ENCODE results near the gene ANGPTL3. TPM values are rescaled to one million over a fixed set of nuclear protein-coding genes. Genes with fewer than 3 reads are reported as not detected.

The ANGPTL3 gene
- total RNA-seq, 2 donors from 2014 or later, result 0.12 TPM; not detected in 1

- H3K27ac ChIP-seq, result no peak overlapping the region
- intact Hi-C loops (cut with DNase I), result no loop called here
- H3K27me3 ChIP-seq, result no peaks in the 10 kb centered on the region
- H3K4me3 ChIP-seq, result no peak overlapping the region
- no peak for TF ChIP-seq CTCF (IDR thresholded peaks at IDR 0.05)
- no peaks in the 10 kb centered on the region for H3K4me1 ChIP-seq
- DNase-seq, result no peak
- no peaks in the 10 kb centered on the region for H3K36me3 ChIP-seq
- H3K9me3 ChIP-seq, result no peaks in the 10 kb centered on the region
- H3K9ac ChIP-seq (ENCODE audit: low read depth in 2 of 2, low read length in 2 of 2), result no peak overlapping the region
Measured at GRCh38 chr1:62612770-62613169, 15.4 kb downstream of the ANGPTL3 start.

GRCh38 chr1:62613325-62613727, 16.0 kb downstream of the ANGPTL3 start:
- TF ChIP-seq CTCF (IDR thresholded peaks at IDR 0.05), result no peak
- Histone ChIP-seq H3K27ac (no peak overlapping the region), H3K4me3 (no peak overlapping the region), H3K36me3 (no peaks in the 10 kb centered on the region), H3K27me3 (no peaks in the 10 kb centered on the region), H3K9ac (ENCODE audit: low read depth in 2 of 2, low read length in 2 of 2) (no peak overlapping the region), H3K9me3 (no peaks in the 10 kb centered on the region), H3K4me1 (no peaks in the 10 kb centered on the region)
- DNase-seq, result no peak
- intact Hi-C loops (cut with DNase I), result no loop called here

GRCh38 chr1:62613890-62614289, 16.6 kb downstream of the ANGPTL3 start:
- DNase-seq, result no peak
- H3K4me3 ChIP-seq, result no peak overlapping the region
- no peaks in the 10 kb centered on the region for H3K9me3 ChIP-seq
- intact Hi-C loops (cut with DNase I), result no loop called here
- TF ChIP-seq CTCF (IDR thresholded peaks at IDR 0.05), result no peak
- H3K9ac ChIP-seq (ENCODE audit: low read depth in 2 of 2, low read length in 2 of 2), result no peak overlapping the region
- no peaks in the 10 kb centered on the region for H3K4me1 ChIP-seq
- no peak overlapping the region for H3K27ac ChIP-seq
- no peaks in the 10 kb centered on the region for H3K27me3 ChIP-seq
- no peaks in the 10 kb centered on the region for H3K36me3 ChIP-seq

GRCh38 chr1:62621907-62622306, 24.6 kb downstream of the ANGPTL3 start:
- Histone ChIP-seq H3K36me3 (no peaks in the 10 kb centered on the region), H3K27ac (no peak overlapping the region), H3K9ac (ENCODE audit: low read depth in 2 of 2, low read length in 2 of 2) (no peak overlapping the region), H3K9me3 (no peaks in the 10 kb centered on the region), H3K27me3 (no peaks in the 10 kb centered on the region), H3K4me3 (no peak overlapping the region), H3K4me1 (no peaks in the 10 kb centered on the region)
- TF ChIP-seq CTCF (IDR thresholded peaks at IDR 0.05), result no peak
- no peak for DNase-seq
- intact Hi-C loops (cut with DNase I), result no loop called here

GRCh38 chr1:62625415-62625814, 28.1 kb downstream of the ANGPTL3 start:
- intact Hi-C loops (cut with DNase I), result no loop called here
- no peaks in the 10 kb centered on the region for H3K36me3 ChIP-seq
- H3K4me1 ChIP-seq, result no peaks in the 10 kb centered on the region
- no peak overlapping the region for H3K9ac ChIP-seq (ENCODE audit: low read depth in 2 of 2, low read length in 2 of 2)
- no peaks in the 10 kb centered on the region for H3K9me3 ChIP-seq
- H3K27ac ChIP-seq, result no peak overlapping the region
- no peak for DNase-seq
- no peak overlapping the region for H3K4me3 ChIP-seq
- H3K27me3 ChIP-seq, result no peaks in the 10 kb centered on the region
- no peak for TF ChIP-seq CTCF (IDR thresholded peaks at IDR 0.05)

- H3K9ac ChIP-seq (ENCODE audit: low read depth in 2 of 2, low read length in 2 of 2), result no peak overlapping the region
- no peak overlapping the region for H3K4me3 ChIP-seq
- H3K27ac ChIP-seq, result no peak overlapping the region
- no peaks in the 10 kb centered on the region for H3K4me1 ChIP-seq
- no peak for TF ChIP-seq CTCF (IDR thresholded peaks at IDR 0.05)
- intact Hi-C loops (cut with DNase I), result no loop called here
- no peaks in the 10 kb centered on the region for H3K36me3 ChIP-seq
- H3K27me3 ChIP-seq, result no peaks in the 10 kb centered on the region
- no peak for DNase-seq
- no peaks in the 10 kb centered on the region for H3K9me3 ChIP-seq
Measured at GRCh38 chr1:62628506-62628905, 31.2 kb downstream of the ANGPTL3 start.

Measured in colonic mucosa (tissue), 4 donors.